Measurements from ENCODE around the gene SMCO2. TPM values are rescaled to one million over a fixed set of nuclear protein-coding genes. Genes with fewer than 3 reads are reported as not detected.

SMCO2 gene
- total and polyA plus RNA-seq, 2 of the 8 experiments (the other 6 are each of a cell fraction or from before 2014, with no cell fraction given): 0.24 to 0.80 TPM

DNA sequence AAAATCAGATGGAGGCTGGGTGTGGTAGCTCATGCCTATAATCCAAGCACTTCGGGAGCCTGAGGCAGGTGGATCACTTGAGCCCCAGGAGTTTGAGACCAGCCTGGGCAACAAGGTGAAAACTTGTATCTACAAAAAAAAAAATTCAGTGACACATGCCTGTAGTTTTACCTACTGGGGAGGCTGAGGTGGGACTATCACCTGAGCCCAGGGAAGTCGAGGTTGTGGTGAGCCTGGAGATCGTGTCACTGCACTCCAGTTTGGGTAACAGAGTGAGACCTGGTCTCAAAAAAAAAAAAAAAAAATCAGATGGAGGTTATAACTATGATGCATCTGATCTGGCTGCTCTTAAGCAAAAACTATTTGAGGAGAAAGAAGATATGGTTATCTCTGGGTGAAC lies 50.9 kb downstream of the SMCO2 start (continued):
- TF ChIP-seq, protein P1, sequence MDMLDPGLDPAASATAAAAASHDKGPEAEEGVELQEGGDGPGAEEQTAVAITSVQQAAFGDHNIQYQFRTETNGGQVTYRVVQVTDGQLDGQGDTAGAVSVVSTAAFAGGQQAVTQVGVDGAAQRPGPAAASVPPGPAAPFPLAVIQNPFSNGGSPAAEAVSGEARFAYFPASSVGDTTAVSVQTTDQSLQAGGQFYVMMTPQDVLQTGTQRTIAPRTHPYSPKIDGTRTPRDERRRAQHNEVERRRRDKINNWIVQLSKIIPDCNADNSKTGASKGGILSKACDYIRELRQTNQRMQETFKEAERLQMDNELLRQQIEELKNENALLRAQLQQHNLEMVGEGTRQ (IDR thresholded peaks at IDR 0.05; ENCODE audit: low read length): no peak
- no peak for TF ChIP-seq GABPA (IDR thresholded peaks at IDR 0.05; ENCODE audit: borderline replicate concordance, insufficient read depth, low read length)
- TF ChIP-seq SP4 (IDR thresholded peaks at IDR 0.05; ENCODE audit: low read length): no peak
- TF ChIP-seq NRF1 (IDR thresholded peaks at IDR 0.05; ENCODE audit: low read depth, low read length): no peak
- no peak for TF ChIP-seq CHD2 (IDR thresholded peaks at IDR 0.05; ENCODE audit: low read length)

Measured in H1 (cell line).